Globus pallidus (tissue), 1 donor: ENCODE data around the gene RBP7.

Source experiments
- DNase-seq: peaks from one replicate; pipeline ENCODE4 v3.0.0-alpha.2; 2015; ENCODE audit warnings: low spot score

Gene RBP7

DNA sequence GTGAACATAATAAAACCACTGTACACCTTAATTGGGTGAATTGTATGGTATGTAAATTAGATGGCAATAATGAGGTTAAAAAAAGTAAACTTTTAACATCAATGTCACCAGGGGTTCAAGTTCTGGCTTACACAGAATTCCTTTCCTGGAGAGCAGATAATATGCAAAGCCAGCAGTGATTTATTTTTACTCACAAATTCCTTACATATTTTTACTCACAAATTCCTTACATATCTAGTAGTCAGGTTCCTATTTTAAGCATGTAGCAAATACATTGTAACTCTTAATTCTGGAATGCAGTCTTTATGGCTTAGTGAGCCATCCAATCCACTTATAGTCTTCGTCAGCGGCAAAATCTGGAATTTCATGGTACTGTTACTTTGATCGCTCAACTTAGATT is 34.4 kb downstream of the RBP7 start:
- no peak for DNase-seq

DNA sequence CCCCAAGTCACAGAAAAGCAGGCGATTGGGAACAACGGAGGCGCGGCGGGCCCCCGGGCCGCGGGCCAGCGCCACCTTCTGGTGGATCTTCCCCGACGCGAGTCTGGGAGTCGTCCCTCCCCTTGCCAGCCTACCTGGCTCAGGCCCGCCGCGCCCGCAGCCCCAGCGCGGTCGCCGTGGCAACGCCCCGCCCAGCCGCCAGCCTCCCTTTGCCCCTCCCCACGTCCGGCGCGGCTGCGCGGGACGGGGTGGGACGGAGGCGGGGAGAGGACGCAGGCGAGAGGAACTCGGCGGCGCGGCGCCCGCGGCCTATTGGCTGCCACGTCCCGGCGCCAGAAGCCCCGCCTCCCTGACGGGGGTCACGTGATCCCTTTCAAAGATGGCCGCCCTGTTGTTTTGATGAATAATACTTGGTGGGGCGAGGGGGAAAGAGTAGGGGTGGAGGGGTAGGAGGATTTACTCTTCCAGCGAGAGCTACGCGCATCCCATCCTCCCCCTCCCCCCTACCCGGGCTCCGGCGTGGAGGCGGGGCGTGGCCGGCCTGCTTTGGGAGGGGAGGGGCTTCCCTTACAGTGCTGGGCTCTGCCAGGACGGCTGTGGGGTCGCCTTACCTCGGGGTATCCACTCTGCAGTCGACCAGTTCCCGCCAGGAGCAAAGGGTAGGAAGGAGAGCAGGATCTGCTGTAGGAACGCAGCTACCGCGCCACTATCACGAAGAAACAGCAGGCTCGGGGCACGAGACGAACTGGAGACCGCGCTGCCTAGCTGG is 35.7 kb downstream of the RBP7 start, which contains the start of gene UBE4B:
Gene UBE4B (plus strand): TSS at position 369 of the 769 bp plus-strand sequence. CDS start 713 bp downstream, outside the sequence.
- DNase-seq = peak; percentile 98

- DNase-seq = no peak
Measured at GRCh38 chr1:10033359-10033845, 36.4 kb downstream of the RBP7 start.

DNA sequence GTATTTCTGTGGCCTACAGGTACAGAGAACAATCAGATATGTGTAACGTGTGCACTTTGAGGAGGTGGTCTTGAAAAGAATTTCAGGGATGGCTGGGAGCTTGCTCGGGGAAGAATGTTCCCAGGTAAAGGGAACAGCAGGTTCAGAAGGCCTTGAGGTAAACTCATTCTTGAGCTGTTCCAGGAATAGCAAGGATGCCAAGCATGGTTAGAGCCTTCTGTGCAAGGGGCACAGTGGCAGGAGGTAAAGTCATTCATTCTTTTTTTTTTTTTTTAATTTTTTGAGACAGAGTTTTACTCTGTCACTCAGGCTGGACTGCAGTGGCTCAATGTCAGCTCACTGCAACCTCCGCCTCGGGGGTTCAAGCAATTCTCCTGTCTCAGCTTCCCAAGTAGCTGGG is 45.7 kb downstream of the RBP7 start:
- no peak for DNase-seq

DNA sequence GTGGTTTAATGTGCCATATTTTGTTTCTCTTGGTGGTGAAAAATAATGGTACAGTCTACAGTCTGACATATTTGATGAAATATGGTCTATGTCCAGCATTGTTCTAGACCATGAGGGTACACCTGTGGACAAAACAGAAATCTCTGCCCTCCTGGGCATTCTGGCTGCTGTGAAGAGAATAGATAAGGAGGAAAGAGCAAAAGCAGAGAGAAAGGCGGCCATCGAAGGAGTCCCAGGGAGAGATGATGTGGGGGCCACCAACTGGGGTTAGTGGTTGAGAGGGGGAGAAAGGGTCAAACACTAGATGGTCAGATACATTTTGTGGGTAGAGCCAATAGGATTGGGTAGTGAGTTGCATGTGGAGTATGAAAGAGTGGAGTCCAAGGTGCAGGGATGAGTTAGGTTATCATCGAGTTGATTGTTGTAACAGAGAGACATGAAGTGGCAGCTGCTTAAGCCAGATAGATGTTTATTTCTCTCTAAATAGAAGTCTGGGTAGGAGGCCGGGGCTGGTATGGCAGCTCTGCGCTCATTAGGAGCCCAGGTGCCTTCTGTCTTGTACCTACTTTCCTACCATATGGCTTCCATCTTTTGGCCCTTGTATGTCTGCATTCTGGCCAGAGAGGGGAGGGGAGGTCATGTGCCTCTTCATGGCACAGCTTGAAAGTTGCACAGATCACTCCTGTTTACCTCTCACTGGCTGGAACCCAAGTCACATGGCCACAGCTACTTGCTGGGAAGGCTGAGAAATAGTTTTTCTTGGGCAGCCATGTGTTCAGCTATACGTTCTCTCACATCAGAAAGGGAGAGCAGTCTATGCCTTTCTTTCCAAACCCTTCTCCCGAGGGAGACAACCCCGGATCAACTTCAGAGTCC is 48.7 kb downstream of the RBP7 start:
- DNase-seq = no peak

GRCh38 chr1:10046356-10047085 is 49.5 kb downstream of the RBP7 start:
- no peak for DNase-seq

GRCh38 chr1:10048601-10049000 is 51.6 kb downstream of the RBP7 start:
- DNase-seq = no peak

DNA sequence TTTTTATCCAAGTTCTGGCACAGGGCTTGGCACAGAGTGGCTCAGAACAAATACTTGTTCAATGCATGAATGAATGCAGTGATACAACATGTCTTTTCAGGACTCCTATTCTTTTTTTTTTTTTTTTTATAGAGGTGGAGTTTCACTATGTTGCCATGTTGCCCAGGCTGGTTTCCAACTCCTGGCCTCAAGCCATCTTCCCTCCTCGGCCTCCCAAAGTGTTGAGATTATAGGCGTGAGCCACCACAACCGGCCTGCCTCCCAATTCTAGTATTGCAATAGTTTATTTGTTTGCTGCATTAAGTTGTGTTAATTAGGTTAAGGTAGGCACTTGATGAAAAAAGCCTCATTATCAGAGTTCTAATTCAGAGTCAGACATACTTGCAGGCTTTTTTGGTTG is 53.6 kb downstream of the RBP7 start:
- DNase-seq = no peak

- DNase-seq = peak; percentile 35
Measured at GRCh38 chr1:10051656-10052055, 54.6 kb downstream of the RBP7 start.

- DNase-seq = no peak
Measured at GRCh38 chr1:10052347-10052746, 55.3 kb downstream of the RBP7 start.

DNA sequence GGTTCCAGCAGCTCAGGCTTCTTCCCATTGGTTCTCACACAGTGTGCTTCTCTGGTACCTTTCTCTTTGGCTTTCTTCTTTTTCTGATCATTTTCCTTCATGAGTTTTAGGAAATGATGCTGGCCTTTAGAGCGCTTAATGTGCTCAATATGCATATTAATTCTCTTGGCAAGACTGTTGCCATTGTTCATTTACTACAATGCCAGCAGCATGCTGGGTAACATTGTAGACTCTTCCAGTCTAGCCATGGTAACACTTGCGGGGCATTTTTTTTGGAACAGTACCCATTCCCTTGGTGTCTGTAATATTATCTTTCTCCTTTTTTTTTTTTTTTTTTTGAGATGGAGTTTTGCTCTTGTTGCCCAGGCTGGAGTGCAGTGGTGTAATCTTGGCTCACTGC is 57.4 kb downstream of the RBP7 start:
- peak; percentile 84 for DNase-seq

DNA sequence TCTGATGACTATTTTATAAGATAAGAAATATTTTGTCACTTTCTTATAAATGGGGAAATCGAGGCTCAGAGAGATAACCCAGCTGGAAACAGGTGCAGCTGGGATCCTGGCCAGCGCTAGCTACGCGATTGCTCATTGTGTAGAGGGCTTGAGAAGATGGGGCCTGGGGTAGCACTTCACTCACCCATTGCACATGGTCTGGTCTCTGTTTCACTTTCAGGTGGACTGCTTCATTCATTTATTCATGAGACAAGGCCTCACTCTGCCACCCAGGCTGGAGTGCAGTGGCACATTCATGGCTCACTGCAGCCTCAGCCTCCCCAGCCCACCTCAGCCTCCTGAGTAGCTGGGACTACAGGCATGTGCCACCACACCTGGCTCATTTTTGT is 59.6 kb downstream of the RBP7 start:
- DNase-seq = no peak

- peak; percentile 63 for DNase-seq
Measured at GRCh38 chr1:10057343-10057742, 60.3 kb downstream of the RBP7 start.

GRCh38 chr1:10057796-10058195 is 60.8 kb downstream of the RBP7 start:
- DNase-seq = no peak

DNA sequence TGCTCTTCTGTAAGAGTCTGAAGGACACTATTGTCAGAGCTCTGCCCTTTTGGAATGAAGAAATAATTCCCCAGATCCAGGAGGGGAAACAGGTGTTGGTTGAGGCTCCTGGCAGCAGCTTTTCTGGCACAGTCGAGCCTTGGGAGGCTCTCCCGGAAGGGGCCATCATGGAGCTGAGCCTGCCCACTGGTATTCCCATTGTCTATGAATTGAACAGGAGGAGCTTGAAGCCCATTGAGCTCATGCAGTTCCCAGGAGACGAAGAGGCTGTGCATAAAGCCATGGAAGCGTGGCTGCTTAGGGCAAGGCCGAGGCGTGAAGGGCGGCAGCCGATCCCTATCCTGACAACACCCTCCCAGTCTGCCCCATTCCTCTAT is 62.3 kb downstream of the RBP7 start:
- no peak for DNase-seq

- DNase-seq = no peak
Measured at GRCh38 chr1:10060311-10061100, 63.5 kb downstream of the RBP7 start.

DNA sequence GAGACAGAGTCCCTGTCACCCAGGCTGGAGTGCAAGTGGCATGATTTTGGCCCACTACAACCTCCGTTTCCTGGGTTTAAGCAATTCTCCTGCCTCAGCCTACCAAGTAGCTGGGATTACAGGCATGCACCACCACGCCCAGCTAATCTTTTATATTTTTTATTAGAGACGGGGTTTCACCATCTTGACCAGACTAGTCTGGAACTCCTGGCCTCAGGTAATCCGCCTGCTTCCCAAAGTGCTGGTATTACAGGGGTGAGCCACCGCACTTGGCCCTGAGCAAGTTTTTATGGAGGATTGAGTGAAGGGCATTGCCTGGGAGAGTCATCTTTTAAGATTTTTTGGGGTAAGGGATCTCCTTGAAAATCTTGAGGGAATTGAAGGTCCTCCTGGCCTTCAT is 64.2 kb downstream of the RBP7 start:
- no peak for DNase-seq

- no peak for DNase-seq
Measured at GRCh38 chr1:10063878-10064277, 66.8 kb downstream of the RBP7 start.

GRCh38 chr1:10064416-10065343 is 67.7 kb downstream of the RBP7 start:
- DNase-seq = no peak

DNA sequence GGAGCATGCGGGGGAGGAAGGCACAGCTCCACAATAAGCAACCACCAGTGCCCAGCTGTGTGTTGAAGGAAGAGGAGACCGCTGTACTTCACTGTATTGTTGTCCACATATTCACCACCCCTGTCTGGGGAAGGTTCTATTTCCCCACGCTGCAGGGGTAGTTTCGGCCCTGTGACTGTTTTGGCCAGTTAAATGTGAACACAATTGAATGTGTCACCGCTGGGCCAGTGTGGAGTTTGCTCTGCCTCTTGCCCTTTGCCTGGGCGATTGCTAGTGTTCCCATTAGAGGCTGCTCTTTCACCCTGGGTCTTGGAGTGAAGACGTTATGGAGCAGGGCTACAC is 68.3 kb downstream of the RBP7 start:
- DNase-seq = peak; percentile 71
